OCI-LY3 (cell line): Measurements from ENCODE around the gene NFIL3.

Experiments used
- H2AFZ ChIP-seq: fragments of 200-600, 300-600 bp; shearing (Covaris generic); 2 replicates; pipeline ENCODE4 v1.6.0; 2014; ENCODE audit warnings: antibody characterized with exemption, low read depth, low read length
- H3K27ac ChIP-seq: fragments of 200-600, 300-600 bp; sonication (generic); 2 replicates; pipeline ENCODE4 v1.5.1; 2014; ENCODE audit warnings: mild to moderate bottlenecking, low read length, moderate library complexity, mixed read lengths
- H3K27me3 ChIP-seq: fragments of 200-600, 300-600 bp; sonication (generic); 2 replicates; pipeline ENCODE4 v1.6.1; 2014; ENCODE audit warnings: low read depth, low read length, mixed read lengths
- H3K36me3 ChIP-seq: fragments of 200-600, 300-600 bp; sonication (generic); replicated peaks from 2 replicates; pipeline ENCODE3; 2014; ENCODE audit warnings: low read depth, low read length, mixed read lengths
- H3K4me1 ChIP-seq: fragments of 300-600, 200-600 bp; sonication (generic); 2 replicates; pipeline ENCODE4 v1.6.1; 2014; ENCODE audit warnings: low read length, mixed read lengths
- H3K4me2 ChIP-seq: fragments of 200-600, 300-600 bp; sonication (generic); 2 replicates; pipeline ENCODE4 v1.6.1; 2014; ENCODE audit warnings: low read length, mixed read lengths
- H3K4me3 ChIP-seq: fragments of 300-600, 200-600 bp; sonication (generic); 2 replicates; pipeline ENCODE4 v1.5.1; 2014; ENCODE audit warnings: antibody characterized with exemption, mild to moderate bottlenecking, low read length, moderate library complexity
- H3K79me2 ChIP-seq: fragments of 300-600, 200-600 bp; shearing (Covaris generic); 2 replicates; pipeline ENCODE4 v1.6.1; 2014; ENCODE audit warnings: mild to moderate bottlenecking, low read length, mixed read lengths
- H3K9ac ChIP-seq: fragments of 300-600, 200-600 bp; shearing (Covaris generic); 2 replicates; pipeline ENCODE4 v1.6.0; 2014; ENCODE audit warnings: mild to moderate bottlenecking, low read length, moderate library complexity
- H3K9me3 ChIP-seq: fragments of 200-600, 300-600 bp; shearing (Covaris generic); 2 replicates; pipeline ENCODE4 v1.6.1; 2014; ENCODE audit warnings: low read length, mixed read lengths; ENCODE audit not compliant: insufficient read depth
- H4K20me1 ChIP-seq: fragments of 200-600, 300-600 bp; sonication (generic); 2 replicates; pipeline ENCODE4 v1.6.1; 2016; ENCODE audit warnings: low read length, mixed read lengths; ENCODE audit not compliant: insufficient read depth
- CTCF ChIP-seq: fragments of 200-600, 300-600 bp; sonication (generic); IDR thresholded peaks from 2 replicates; pipeline ENCODE4 v1.5.1; 2014; ENCODE audit warnings: antibody characterized with exemption, low read length, low read depth
- EZH2phosphoT487 ChIP-seq: fragments of 200-600 bp; shearing (Covaris generic); IDR thresholded peaks from 2 replicates; pipeline ENCODE4 v1.6.1; 2018; ENCODE audit warnings: antibody characterized with exemption, mixed run types, low read depth

Gene NFIL3

GRCh38 chr9:91386765-91387164, 36.9 kb downstream of the NFIL3 start:
- no peak overlapping the region for H2AFZ ChIP-seq
- H3K9ac ChIP-seq = no peak overlapping the region
- no peaks in the 10 kb centered on the region for H3K79me2 ChIP-seq
- H4K20me1 ChIP-seq = no peaks in the 10 kb centered on the region
- no peaks in the 10 kb centered on the region for H3K4me1 ChIP-seq
- no peak overlapping the region for H3K27ac ChIP-seq
- no peaks in the 10 kb centered on the region for H3K36me3 ChIP-seq
- TF ChIP-seq CTCF (no peak), EZH2phosphoT487 (no peak)
- H3K9me3 ChIP-seq = no peaks in the 10 kb centered on the region
- no peak overlapping the region for H3K4me3 ChIP-seq
- peaks cover 3% of the 10 kb centered on the region for H3K27me3 ChIP-seq
- no peak overlapping the region for H3K4me2 ChIP-seq

DNA sequence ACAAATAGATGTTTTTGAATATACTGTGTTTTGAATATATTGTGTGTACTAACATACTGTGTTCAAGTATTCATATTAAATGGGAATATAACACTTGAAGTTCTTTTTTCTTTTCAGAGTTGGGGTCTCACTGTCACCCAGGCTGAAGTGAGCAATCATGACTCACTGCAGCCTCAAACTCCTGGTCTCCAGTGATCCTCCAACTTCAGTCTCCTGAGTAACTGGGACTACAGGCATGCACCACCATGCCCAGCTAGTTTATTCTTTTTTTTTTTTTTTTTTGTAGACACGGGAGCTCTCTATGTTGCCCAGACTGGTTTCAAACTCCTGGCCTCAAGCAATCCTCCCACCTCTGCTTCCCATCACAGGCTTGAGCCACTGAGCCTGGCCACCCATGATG, 38.7 kb downstream of the NFIL3 start:
- TF ChIP-seq CTCF (no peak), EZH2phosphoT487 (no peak)
- no peak overlapping the region for H3K27ac ChIP-seq
- no peaks in the 10 kb centered on the region for H3K36me3 ChIP-seq
- H3K4me1 ChIP-seq = no peaks in the 10 kb centered on the region
- H2AFZ ChIP-seq = no peak overlapping the region
- no peaks in the 10 kb centered on the region for H3K79me2 ChIP-seq
- no peaks in the 10 kb centered on the region for H3K9me3 ChIP-seq
- no peak overlapping the region for H3K4me2 ChIP-seq
- 0 out of 2 replicates have a peak, but pooled peaks cover 4% of the 10 kb centered on the region for H3K27me3 ChIP-seq
- no peak overlapping the region for H3K9ac ChIP-seq
- H4K20me1 ChIP-seq = no peaks in the 10 kb centered on the region
- no peak overlapping the region for H3K4me3 ChIP-seq

- Histone ChIP-seq H3K4me3 (no peak overlapping the region), H2AFZ (no peak overlapping the region), H3K27ac (no peak overlapping the region), H3K4me2 (no peak overlapping the region), H3K4me1 (peaks cover 3% of the 10 kb centered on the region; the same call in 1 of the 2 replicates), H3K36me3 (no peaks in the 10 kb centered on the region), H3K27me3 (peaks cover 14% of the 10 kb centered on the region), H3K79me2 (no peaks in the 10 kb centered on the region), H3K9ac (no peak overlapping the region), H3K9me3 (no peaks in the 10 kb centered on the region), H4K20me1 (no peaks in the 10 kb centered on the region)
- TF ChIP-seq EZH2phosphoT487 = no peak
- no peak for TF ChIP-seq CTCF
These were observed 40.1 kb downstream of the NFIL3 start for GRCh38 chr9:91383577-91383976.

DNA sequence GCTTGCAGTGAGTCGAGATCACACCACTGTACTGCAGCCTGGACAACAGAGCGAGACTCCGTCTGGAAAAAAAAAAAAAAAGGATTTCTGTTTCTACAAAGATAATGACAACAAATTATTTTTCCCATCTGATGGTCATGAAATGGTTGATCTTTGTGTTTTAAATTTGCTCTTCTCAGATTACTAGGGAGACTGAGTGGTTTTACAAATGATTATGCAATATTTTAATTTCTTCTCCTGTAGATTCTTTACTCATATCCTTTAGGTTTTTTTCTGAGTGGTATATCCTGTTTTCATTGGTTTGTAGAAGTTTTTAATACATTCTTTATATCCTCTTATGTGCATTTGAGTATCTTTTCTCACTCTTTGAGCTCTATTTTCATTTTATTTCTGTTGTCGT, 41.3 kb downstream of the NFIL3 start:
- H4K20me1 ChIP-seq = no peaks in the 10 kb centered on the region
- H3K4me2 ChIP-seq = no peak overlapping the region
- H3K4me3 ChIP-seq = no peak overlapping the region
- no peak overlapping the region for H3K9ac ChIP-seq
- H3K36me3 ChIP-seq = no peaks in the 10 kb centered on the region
- H3K4me1 ChIP-seq = peaks cover 3% of the 10 kb centered on the region; the same call in 1 of the 2 replicates
- peaks cover 17% of the 10 kb centered on the region for H3K27me3 ChIP-seq
- no peaks in the 10 kb centered on the region for H3K9me3 ChIP-seq
- H2AFZ ChIP-seq = no peak overlapping the region
- no peaks in the 10 kb centered on the region for H3K79me2 ChIP-seq
- TF ChIP-seq EZH2phosphoT487 (no peak), CTCF (no peak)
- no peak overlapping the region for H3K27ac ChIP-seq
